ENCODE data around the gene RNF222. TPM values are rescaled to one million over a fixed set of nuclear protein-coding genes. Genes with fewer than 3 reads are reported as not detected.

Gene RNF222
- total and polyA plus RNA-seq, 2 of the 8 experiments (the other 6 are each of a cell fraction or from before 2014, with no cell fraction given), result not detected

DNA sequence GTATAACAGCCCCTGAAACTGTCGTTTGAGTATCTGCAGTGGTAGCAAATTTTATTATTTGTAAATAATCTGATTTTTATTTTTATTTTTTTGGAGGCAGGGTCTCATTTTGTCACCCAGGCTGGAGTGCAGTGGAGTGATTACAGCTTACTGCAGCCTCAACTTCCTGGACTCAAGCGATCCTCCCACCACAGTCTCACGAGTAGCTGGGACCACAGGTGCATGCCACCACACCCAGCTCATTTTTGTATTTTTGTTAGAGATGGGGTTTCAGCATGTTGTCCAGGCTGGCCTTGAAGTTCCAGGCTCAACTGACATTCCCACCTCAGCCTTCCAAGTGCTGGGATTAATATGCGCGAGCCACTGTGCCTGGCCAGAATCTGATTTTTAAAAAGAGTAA lies 40.8 kb upstream of the RNF222 start:
- Histone ChIP-seq H2BK20ac (ENCODE audit: low read length) (no peak overlapping the region), H3K14ac (ENCODE audit: insufficient read length) (no peak overlapping the region), H4K8ac (ENCODE audit: extremely low read depth, insufficient read depth, low read length) (no peak overlapping the region), H3K9me3 (ENCODE audit: insufficient read depth in 2 of 2, low read depth in 1 of 2, low read length in 1 of 2) (no peaks in the 10 kb centered on the region), H3K23me2 (ENCODE audit: low read depth, low read length) (no peaks in the 10 kb centered on the region), H3K18ac (ENCODE audit: extremely low read depth, low read length) (no peak overlapping the region), H3K4me1 (replicated peaks in 1 of 4; ENCODE audit: control insufficient read depth in 3 of 4, insufficient read depth in 4 of 4, low read length in 3 of 4) (peaks cover 0 to 2% (median under 1%) of the 10 kb centered on the region in 4 experiments; a peak in 2 of 7 replicates), H4K20me1 (replicated peaks in 1 of 2; ENCODE audit: control insufficient read depth in 1 of 2, insufficient read depth in 2 of 2, low read length in 2 of 2) (peaks cover 0 to 2% of the 10 kb centered on the region in 2 experiments), H4K91ac (replicated peaks; ENCODE audit: insufficient read length, low read length) (no peak overlapping the region), H3K4me2 (ENCODE audit: insufficient read depth in 1 of 2, low read depth in 2 of 2, low read length in 2 of 2) (no peak overlapping the region), H3K4ac (replicated peaks; ENCODE audit: insufficient read length, low read depth, low read length) (no peak overlapping the region), H3K36me3 (ENCODE audit: control insufficient read depth in 2 of 4, insufficient read depth in 4 of 4, low read length in 3 of 4) (no peaks in the 10 kb centered on the region), H2BK12ac (ENCODE audit: low read depth, low read length) (no peak overlapping the region), H3K23ac (ENCODE audit: insufficient read length) (no peak overlapping the region), H3K9ac (replicated peaks in 1 of 4; ENCODE audit: extremely low read depth in 1 of 4, low read depth in 3 of 4, low read length in 3 of 4) (no peak overlapping the region), H3K27ac (ENCODE audit: low read depth, low read length) (no peak overlapping the region), H3K56ac (replicated peaks; ENCODE audit: insufficient read length, low read depth, low read length) (no peak overlapping the region), H2BK15ac (ENCODE audit: low read length) (no peak overlapping the region), H2AK5ac (ENCODE audit: low read depth, low read length) (no peak overlapping the region), H2BK120ac (replicated peaks; ENCODE audit: low read depth, low read length) (no peak overlapping the region), H3K4me3 (ENCODE audit: extremely low read depth in 1 of 4, insufficient read depth in 2 of 4, low read depth in 3 of 4, low read length in 4 of 4) (no peak overlapping the region), H2AFZ (ENCODE audit: low read length) (no peak overlapping the region), H3K79me1 (ENCODE audit: low read depth, low read length) (no peaks in the 10 kb centered on the region; the same call in 1 of the 2 replicates), H4K5ac (ENCODE audit: insufficient read length, low read depth, low read length) (no peak overlapping the region), H2BK5ac (ENCODE audit: low read depth, low read length) (no peak overlapping the region), H3K27me3 (replicated peaks in 1 of 4; ENCODE audit: control insufficient read depth in 3 of 4, extremely low read depth in 1 of 4, insufficient read depth in 3 of 4, low read length in 3 of 4) (no peaks in the 10 kb centered on the region), H3K79me2 (ENCODE audit: control insufficient read depth in 1 of 2, insufficient read depth in 2 of 2, low read length in 2 of 2) (peaks cover 0 to 53% of the 10 kb centered on the region in 2 experiments; a peak in 2 of 4 replicates)
- no peak for FAIRE-seq
- ChIA-PET CTCF (ENCODE audit: partially characterized antibody) (interaction anchor here (0.5 to 2.6 kb wide), 2 partner anchors 28 to 872 kb away, joined by 4 to 9 read pairs; no protein-coding TSS in a partner anchor), POLR2A (ENCODE audit: partially characterized antibody) (no interaction called here)
- no peak for DNase-seq (ENCODE audit: low read depth in 1 of 2, low spot score in 2 of 2)
- WGBS, 2 experiments (ENCODE audit: extremely low coverage in 1 of 2, insufficient coverage in 1 of 2, insufficient read length in 1 of 2, insufficient replicate concordance in 2 of 2, low coverage in 1 of 2, low lambda C conversion rate in 2 of 2, missing lambda C conversion rate in 1 of 2), result 93% methylated on average over 5 of the region's 5 CpGs; no CpG with 5 or more reads in 1 of the 2 experiments
- TF ChIP-seq CBX8 (IDR thresholded peaks at IDR 0.05; ENCODE audit: borderline replicate concordance, low read depth, low read length), result no peak
- TF ChIP-seq, protein P1, sequence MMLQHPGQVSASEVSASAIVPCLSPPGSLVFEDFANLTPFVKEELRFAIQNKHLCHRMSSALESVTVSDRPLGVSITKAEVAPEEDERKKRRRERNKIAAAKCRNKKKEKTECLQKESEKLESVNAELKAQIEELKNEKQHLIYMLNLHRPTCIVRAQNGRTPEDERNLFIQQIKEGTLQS (IDR thresholded peaks at IDR 0.05; ENCODE audit: insufficient read depth, low read depth, low read length), result no peak
- no peak for TF ChIP-seq EP300 (IDR thresholded peaks at IDR 0.05; ENCODE audit: borderline replicate concordance in 1 of 2, low read depth in 2 of 2, low read length in 2 of 2)
- TF ChIP-seq SIRT6 (IDR thresholded peaks at IDR 0.05; ENCODE audit: low read length), result no peak
- no peak for TF ChIP-seq PHF8 (conservative IDR thresholded peaks at IDR 0.05; ENCODE audit: low read depth, low read length)
- no peak for TF ChIP-seq RAD21 (IDR thresholded peaks at IDR 0.05 in 1 of 2, conservative IDR thresholded peaks at IDR 0.05 in 1 of 2; ENCODE audit: low read depth in 2 of 2, low read length in 2 of 2)
- TF ChIP-seq KDM1A (IDR thresholded peaks at IDR 0.05; ENCODE audit: borderline replicate concordance, low read length), result no peak
- no peak for TF ChIP-seq RNF2 (IDR thresholded peaks at IDR 0.05; ENCODE audit: borderline replicate concordance, low read depth, low read length, missing control alignments, poor library complexity, severe bottlenecking)
- no peak for TF ChIP-seq SRF (IDR thresholded peaks at IDR 0.05; ENCODE audit: low read depth, low read length)
- no peak for TF ChIP-seq CHD2 (IDR thresholded peaks at IDR 0.05; ENCODE audit: low read length)

All from H1 (cell line).